A673 (cell line): ENCODE data around the gene PHETA1. TPM values are rescaled to one million over a fixed set of nuclear protein-coding genes. Genes with fewer than 3 reads are reported as not detected.

Experiments
- BruUV-seq: library from RNA; stranded (reverse); fragments of 400-500 nt; replicated peaks from 2 replicates; lab custom pipeline; 2021; lab: Mats Ljungman, UMichigan
- CTCF ChIA-PET: fragments of 300-600 bp; sonication (Branson Sonifier 250); formaldehyde crosslinking; loops from one replicate; lab custom pipeline; 2022; ENCODE audit warnings: antibody characterized with exemption; lab: Charles Lee
- POLR2A ChIA-PET: fragments of 300-600 bp; sonication (Branson Sonifier 250); formaldehyde crosslinking; loops from one replicate; lab custom pipeline; 2022; ENCODE audit warnings: antibody characterized with exemption; ENCODE audit not compliant: low non-redundant PET; lab: Charles Lee
- DNase-seq: peaks from one replicate; pipeline ENCODE4 v3.0.0-alpha.2; 2015; ENCODE audit warnings: low spot score
- H3K27ac ChIP-seq: fragments of 200-600 bp; sonication (generic); 2 replicates; pipeline ENCODE4 v1.5.1; 2016; ENCODE audit warnings: mixed run types, low read depth, mild to moderate bottlenecking, mixed read lengths, antibody characterized with exemption, low read length; ENCODE audit not compliant: poor library complexity, severe bottlenecking
- H3K27me3 ChIP-seq: fragments of 200-600 bp; sonication (generic); replicated peaks from 2 replicates; pipeline ENCODE4 v1.6.1; 2017; ENCODE audit warnings: mixed run types, low read depth, mild to moderate bottlenecking, mixed read lengths, antibody characterized with exemption, low read length; ENCODE audit not compliant: insufficient read depth, poor library complexity
- H3K36me3 ChIP-seq: fragments of 200-600 bp; sonication (generic); 2 replicates; pipeline ENCODE4 v1.6.1; 2016; ENCODE audit warnings: mixed run types, mild to moderate bottlenecking, mixed read lengths, antibody characterized with exemption, low read length; ENCODE audit not compliant: insufficient read depth, poor library complexity, severe bottlenecking
- H3K4me1 ChIP-seq: fragments of 200-600 bp; sonication (generic); 2 replicates; pipeline ENCODE4 v1.6.1; 2017; ENCODE audit warnings: mixed run types, mild to moderate bottlenecking, mixed read lengths, antibody characterized with exemption, low read length; ENCODE audit not compliant: insufficient read depth, poor library complexity, severe bottlenecking
- H3K4me3 ChIP-seq: fragments of 200-600 bp; sonication (generic); 2 replicates; pipeline ENCODE4 v1.5.1; 2016; ENCODE audit warnings: low read depth, mixed run types, mild to moderate bottlenecking, mixed read lengths, low read length; ENCODE audit not compliant: poor library complexity, severe bottlenecking
- H3K9me3 ChIP-seq: fragments of 200-600 bp; sonication (generic); 2 replicates; pipeline ENCODE4 v1.6.1; 2016; ENCODE audit warnings: mixed run types, low read depth, mild to moderate bottlenecking, mixed read lengths, antibody characterized with exemption, low read length; ENCODE audit not compliant: poor library complexity, severe bottlenecking
- CTCF ChIP-seq: fragments of 300-800, 200-600 bp; sonication (generic); conservative IDR thresholded peaks from 2 replicates; pipeline ENCODE4 v1.5.1; 2017; ENCODE audit warnings: low read depth, mild to moderate bottlenecking, antibody characterized with exemption, low read length, moderate library complexity, mixed read lengths
- EZH2 ChIP-seq: fragments of 200-600 bp; sonication (generic); IDR thresholded peaks from 2 replicates; pipeline ENCODE4 v1.6.1; 2017; ENCODE audit warnings: borderline replicate concordance, low read depth, mild to moderate bottlenecking, mixed read lengths, antibody characterized with exemption, low read length; ENCODE audit not compliant: poor library complexity, severe bottlenecking
- intact Hi-C: fragments of 100-400 bp; cut with micrococcal nuclease; formaldehyde crosslinking; loops from one replicate; pipeline ENCODE4 v1.10.0; 2022; ENCODE audit not compliant: unreplicated experiment
- total RNA-seq: library from RNA; stranded (reverse); gene quantifications from 2 replicates; pipeline ENCODE4 v1.2.3, GENCODE V29; 2021

The PHETA1 gene
- total RNA-seq, 1 experiment from 2014 or later: 5.7 TPM

- intact Hi-C loops: no loop called here
- Histone ChIP-seq H3K9me3 (no peaks in the 10 kb centered on the region), H3K27ac (peak overlapping the region; percentile 91), H3K36me3 (peaks cover 9% of the 10 kb centered on the region), H3K27me3 (no peaks in the 10 kb centered on the region), H3K4me3 (no peak overlapping the region), H3K4me1 (peaks cover 56% of the 10 kb centered on the region)
- TF ChIP-seq EZH2 (no peak), CTCF (no peak)
- POLR2A ChIA-PET: interaction anchor here (0.5 kb wide), 1 partner anchor 14 kb away, joined by 15 read pairs; no protein-coding TSS in a partner anchor
- CTCF ChIA-PET: no interaction called here
- peak; percentile 52 for DNase-seq
- no TSS peak for BruUV-seq
These were observed 44.7 kb upstream of the PHETA1 start for GRCh38 chr12:111413442-111414086.

GRCh38 chr12:111412830-111413441, 44.0 kb upstream of the PHETA1 start:
- POLR2A ChIA-PET: interaction anchor here (1.1 kb wide), 1 partner anchor 16 kb away, joined by 7 read pairs; no protein-coding TSS in a partner anchor
- Histone ChIP-seq H3K27ac (peak overlapping the region; percentile 91), H3K36me3 (peaks cover 6% of the 10 kb centered on the region), H3K4me1 (peaks cover 62% of the 10 kb centered on the region), H3K9me3 (no peaks in the 10 kb centered on the region), H3K27me3 (no peaks in the 10 kb centered on the region), H3K4me3 (no peak overlapping the region)
- no peak for DNase-seq
- no TSS peak for BruUV-seq
- intact Hi-C loops: no loop called here
- no peak for TF ChIP-seq CTCF
- TF ChIP-seq EZH2: no peak
- CTCF ChIA-PET: interaction anchor here (1.4 to 2.1 kb wide), 2 partner anchors 16 to 39 kb away, joined by 9 to 10 read pairs; no protein-coding TSS in a partner anchor

- peak; percentile 96 for DNase-seq
- Histone ChIP-seq H3K27me3 (no peaks in the 10 kb centered on the region), H3K4me3 (peak overlapping the region; percentile 15), H3K27ac (peak overlapping the region; percentile 91), H3K4me1 (peaks cover 68% of the 10 kb centered on the region), H3K9me3 (no peaks in the 10 kb centered on the region), H3K36me3 (no peaks in the 10 kb centered on the region)
- POLR2A ChIA-PET: interaction anchor here (0.5 to 1.1 kb wide), 2 partner anchors 15 to 20 kb away, joined by 3 to 7 read pairs; no protein-coding TSS in a partner anchor
- TF ChIP-seq EZH2: no peak
- no peak for TF ChIP-seq CTCF
- CTCF ChIA-PET: interaction anchor here (0.6 to 2.1 kb wide), 4 partner anchors 9 to 245 kb away, joined by 3 to 10 read pairs (median 8); no protein-coding TSS in a partner anchor
- BruUV-seq: no TSS peak
- intact Hi-C loops: no loop called here
These were observed 43.3 kb upstream of the PHETA1 start for GRCh38 chr12:111412007-111412829.
